EH (cell line): ENCODE data around the gene ATAD3A.
"Not testable (repeated sequence)": the region's sequence is repeated elsewhere in the genome, so short reads cannot be mapped to it uniquely, and the experiment has no call there.

Experiments
- DNase-seq: peaks from one replicate; pipeline ENCODE4 v3.0.0-alpha.2; 2015; ENCODE audit warnings: low read depth

The ATAD3A gene

DNA sequence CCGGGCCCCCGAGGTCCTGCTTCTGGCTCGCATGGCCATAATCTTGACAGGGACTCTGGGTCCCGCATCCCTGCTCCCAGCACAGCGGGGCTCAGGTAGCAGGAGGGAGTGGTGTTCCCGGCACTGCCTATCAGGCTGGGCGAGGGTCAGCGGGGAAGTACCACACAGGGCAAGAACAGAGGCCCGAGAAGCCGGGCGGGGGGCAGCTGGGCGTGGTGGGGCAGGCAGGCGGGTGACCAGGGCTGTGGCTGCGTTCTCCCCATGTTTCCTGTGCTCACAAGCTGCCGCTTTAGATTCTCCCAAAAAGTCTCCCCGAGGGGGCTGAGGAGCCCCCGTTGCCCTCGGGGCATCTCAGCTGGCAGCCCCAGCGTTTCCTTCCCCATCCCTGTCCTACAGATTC, 22.1 kb upstream of the ATAD3A start:
- no peak for DNase-seq

GRCh38 chr1:1490633-1491230, 21.2 kb upstream of the ATAD3A start:
- no peak for DNase-seq

GRCh38 chr1:1491601-1492000, 20.4 kb upstream of the ATAD3A start:
- DNase-seq: no peak

DNA sequence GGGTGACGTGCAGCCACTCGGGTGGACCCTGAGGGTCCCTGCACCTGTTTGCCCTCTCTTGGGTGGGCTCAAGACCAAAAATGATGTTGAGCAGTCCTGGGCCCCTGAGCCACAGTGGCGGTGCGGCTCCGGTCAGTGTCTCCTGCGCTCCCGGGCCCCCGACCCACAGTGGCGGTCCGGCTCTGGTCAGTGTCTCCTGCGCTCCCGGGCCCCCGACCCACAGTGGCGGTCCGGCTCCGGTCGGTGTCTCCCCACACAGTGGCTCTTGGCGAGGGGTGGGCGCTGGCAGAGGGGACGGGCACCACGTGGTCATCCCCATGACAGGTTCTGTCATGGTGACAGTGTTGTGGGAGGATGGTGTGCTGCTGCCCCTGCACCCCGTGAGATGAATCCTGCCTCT, 17.7 kb upstream of the ATAD3A start:
- DNase-seq: not testable (repeated sequence)

DNA sequence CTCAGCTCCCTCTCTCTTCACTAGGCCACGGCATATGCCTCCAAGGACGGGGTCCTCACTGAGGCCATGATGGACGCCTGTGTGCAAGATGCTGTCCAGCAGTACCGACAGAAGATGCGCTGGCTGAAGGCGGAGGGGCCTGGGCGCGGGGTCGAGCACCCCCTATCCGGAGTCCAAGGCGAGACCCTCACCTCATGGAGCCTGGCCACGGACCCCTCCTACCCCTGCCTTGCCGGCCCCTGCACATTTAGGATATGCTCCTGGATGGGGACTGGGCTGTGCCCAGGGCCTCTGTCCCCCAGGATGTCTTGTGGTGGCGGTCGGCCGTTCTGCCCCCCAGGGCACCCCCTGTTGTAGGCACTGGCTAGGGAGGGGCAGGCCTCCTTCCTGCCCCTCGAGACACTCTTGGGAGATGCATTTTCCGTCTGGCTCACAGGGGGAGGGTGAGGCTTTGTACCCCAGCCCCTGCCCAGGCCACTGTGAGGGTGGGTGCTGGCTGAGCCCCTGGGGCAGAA, 16.4 kb upstream of the ATAD3A start:
- not testable (repeated sequence) for DNase-seq

- DNase-seq: peak; percentile 59
Measured at GRCh38 chr1:1504777-1505365, 7.1 kb upstream of the ATAD3A start.

DNA sequence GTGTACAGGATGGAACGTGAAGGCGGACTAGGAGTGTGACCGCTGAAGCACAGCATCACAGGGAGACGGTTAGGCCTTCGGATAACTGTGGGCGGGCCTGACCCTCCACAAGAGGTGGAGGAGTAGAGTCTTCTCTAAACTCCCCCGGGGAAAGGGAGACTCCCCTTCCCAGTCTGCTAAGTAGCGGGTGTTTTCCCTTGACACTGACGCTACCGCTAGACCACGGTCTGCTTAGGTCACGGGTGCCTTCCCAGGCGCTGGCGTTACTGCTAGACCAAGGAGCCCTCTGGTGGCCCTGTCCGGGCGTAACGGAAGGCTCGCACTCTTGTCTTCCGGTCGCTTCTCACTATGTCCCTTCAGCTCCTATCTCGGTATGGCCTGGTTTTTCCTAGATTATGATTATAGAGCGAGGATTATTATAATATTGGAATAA, 6.6 kb upstream of the ATAD3A start:
- DNase-seq: peak; percentile 48

DNA sequence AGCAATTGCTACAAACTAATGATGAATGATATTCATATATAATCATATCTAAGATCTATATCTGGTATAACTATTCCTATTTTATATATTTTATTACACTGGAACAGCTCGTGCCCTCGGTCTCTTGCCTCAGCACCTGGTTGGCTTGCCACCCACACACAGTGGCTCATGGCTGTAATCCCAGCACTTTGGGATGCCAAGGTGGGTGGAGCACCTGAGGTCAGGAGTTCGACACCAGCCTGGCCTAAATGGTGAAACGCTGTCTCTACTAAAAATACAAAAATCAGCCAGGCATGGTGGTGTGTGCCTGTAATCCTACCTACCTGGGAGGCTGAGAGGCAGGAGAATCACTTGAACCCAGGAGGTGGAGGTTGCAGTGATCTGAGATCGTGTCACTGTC, 6.2 kb upstream of the ATAD3A start:
- DNase-seq: not testable (repeated sequence)

GRCh38 chr1:1507305-1507704, 4.7 kb upstream of the ATAD3A start:
- DNase-seq: no peak

DNA sequence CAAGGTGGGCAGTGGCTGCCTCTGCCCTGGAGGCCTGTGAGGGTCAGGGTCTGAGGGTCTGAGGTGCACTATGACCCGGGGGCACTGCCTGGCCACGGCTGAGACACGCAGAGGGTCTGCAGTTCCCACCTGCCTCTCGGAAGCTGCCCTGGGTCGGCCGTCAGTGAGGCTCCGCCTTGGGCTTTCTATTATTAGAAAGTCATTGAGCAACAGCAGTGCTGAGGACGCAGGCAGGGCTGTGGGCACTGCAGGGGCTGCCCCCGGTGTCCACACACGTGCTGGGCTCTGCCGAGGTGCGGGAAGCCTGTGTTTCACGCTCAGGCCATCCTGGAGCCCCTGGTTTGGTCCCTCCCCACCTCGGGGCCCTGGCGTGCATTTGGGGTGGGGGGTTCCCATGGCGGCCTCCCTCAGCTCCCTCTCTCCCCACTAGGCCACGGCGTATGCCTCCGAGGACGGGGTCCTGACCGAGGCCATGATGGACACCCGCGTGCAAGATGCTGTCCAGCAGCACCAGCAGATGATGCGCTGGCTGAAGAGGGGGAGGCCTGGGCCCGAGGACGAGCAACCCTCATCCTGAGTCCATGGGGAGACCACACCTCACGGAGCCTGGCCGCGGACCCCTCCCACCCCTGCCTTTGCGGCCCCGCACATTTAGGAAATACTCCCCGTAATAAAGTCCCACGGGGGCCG, 3.0 kb upstream of the ATAD3A start:
- not testable (repeated sequence) for DNase-seq

DNA sequence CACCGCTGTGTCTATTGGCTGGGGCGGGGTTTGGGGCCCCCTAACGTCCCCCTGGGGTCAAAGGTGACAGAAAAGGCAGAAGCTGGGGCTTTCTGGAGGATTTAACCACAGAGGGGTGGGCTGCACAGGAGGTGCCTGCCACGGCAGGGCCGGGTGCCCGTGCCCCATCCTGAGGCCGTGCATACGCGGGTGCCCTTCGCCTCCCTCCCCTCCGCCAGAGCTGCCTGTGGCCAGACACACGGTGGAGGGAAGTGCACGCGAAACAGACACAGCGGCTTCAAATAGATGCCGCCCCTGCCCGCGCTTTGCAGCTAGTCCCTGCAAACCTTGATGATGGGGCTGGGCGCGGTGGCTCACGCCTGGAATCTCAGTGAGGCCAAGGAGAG, 2.5 kb upstream of the ATAD3A start:
- not testable (repeated sequence) for DNase-seq

DNA sequence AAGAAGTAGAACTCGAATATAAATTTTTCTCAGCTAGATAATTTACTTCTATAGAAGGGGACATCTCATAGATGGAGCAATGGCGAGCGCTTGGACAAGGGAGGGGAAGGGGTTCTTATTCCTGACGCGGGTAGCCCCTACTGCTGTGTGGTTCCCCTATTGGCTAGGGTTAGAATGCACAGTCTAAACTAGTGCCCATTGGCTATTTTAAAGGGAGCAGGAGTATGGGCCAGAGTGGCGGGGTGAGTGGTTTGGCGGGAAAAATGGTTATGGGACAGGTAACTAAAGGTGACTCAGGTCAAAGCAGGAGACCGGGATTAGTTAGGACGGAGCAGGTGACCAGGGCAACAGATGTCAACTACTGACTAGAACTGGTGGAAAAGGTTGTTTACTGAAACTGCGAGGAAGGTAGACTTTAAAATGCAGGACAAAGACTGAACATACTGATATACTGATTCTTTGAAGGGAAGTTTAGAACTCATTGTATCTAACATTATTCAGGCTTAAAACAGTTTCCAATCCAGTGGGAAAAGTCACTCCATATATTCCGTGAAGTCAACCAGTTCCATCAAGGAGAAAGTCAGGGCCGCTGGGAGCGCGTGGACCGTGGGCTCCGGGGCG, 940 bp upstream of the ATAD3A start:
- DNase-seq: peak; percentile 8

DNA sequence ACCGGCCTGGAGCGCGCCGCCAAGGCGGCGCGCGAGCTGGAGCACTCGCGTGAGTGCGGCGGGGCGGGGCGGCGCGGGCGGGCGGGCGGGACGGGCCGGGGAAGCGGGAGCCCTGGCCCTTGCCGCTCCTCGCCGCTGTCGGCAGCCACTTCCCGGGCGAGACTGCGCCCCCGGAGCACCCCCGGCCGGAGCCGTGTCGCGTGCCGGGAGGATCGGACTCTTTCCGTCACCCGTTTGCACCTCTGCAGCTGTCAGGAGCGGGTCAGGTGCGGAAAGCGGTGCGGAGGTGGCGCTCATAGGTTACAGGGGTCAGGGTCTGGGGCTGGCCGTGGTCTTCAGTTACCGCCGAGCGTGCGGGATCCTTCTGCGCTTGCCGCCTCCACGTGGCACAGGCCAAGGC, 463 bp downstream of the ATAD3A start:
- not testable (repeated sequence) for DNase-seq

GRCh38 chr1:1513675-1514074, 1.7 kb downstream of the ATAD3A start:
- not testable (repeated sequence) for DNase-seq

DNA sequence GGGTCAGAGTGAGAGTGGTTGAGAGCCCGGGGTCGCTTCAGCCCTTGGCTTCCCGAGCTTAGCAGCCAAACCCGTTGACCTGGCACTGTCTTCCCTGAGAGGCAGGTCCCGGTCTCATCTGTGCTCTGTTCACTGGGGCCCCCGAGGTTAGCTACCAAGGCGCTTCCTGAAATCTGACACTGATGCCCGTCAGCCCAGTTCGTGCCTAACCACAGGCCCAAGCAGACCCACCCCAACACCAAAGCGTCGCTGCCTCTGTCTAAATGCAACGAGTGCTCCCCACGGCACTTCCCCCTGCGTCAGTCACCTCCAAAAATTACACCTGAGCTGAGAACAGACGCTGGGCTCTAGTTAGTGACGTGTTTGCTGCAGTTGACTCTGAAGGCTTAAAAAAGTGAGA, 2.4 kb downstream of the ATAD3A start:
- DNase-seq: not testable (repeated sequence)

DNA sequence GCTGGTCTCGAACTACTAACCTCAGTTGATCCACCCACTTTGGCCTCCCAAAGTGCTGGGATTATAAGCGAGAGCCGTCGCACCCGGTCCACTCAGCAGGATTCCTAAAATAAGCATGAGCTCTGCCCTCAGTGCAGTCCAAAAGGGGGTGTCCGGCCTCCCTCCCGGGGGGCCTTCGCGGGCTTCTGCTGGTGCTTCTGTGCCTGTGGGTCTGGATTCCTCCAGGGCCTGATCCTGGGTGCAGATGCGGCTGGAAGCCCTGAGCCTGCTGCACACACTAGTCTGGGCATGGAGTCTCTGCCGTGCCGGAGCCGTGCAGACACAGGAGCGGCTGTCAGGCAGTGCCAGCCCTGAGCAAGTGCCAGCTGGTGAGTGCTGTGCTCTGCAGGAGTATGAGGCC, 5.0 kb downstream of the ATAD3A start:
- not testable (repeated sequence) for DNase-seq

- DNase-seq: no peak
Measured at GRCh38 chr1:1517973-1518620, 6.1 kb downstream of the ATAD3A start.

DNA sequence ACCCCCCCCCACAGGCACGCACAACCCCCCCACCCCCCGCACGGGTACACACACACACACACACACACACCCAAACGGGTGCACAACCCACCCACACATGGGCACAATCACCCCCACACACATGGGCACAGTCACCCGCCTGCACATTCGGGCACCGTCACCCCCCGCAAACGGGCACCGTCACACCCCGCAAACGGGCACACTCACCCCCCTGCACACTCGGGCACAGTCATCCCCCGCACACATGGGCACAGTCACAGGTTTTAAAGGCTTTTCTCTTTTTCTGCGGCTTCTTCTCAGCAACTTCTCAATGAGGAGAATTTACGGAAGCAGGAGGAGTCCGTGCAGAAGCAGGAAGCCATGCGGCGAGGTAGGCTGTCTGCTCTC, 6.7 kb downstream of the ATAD3A start:
- not testable (repeated sequence) for DNase-seq

DNA sequence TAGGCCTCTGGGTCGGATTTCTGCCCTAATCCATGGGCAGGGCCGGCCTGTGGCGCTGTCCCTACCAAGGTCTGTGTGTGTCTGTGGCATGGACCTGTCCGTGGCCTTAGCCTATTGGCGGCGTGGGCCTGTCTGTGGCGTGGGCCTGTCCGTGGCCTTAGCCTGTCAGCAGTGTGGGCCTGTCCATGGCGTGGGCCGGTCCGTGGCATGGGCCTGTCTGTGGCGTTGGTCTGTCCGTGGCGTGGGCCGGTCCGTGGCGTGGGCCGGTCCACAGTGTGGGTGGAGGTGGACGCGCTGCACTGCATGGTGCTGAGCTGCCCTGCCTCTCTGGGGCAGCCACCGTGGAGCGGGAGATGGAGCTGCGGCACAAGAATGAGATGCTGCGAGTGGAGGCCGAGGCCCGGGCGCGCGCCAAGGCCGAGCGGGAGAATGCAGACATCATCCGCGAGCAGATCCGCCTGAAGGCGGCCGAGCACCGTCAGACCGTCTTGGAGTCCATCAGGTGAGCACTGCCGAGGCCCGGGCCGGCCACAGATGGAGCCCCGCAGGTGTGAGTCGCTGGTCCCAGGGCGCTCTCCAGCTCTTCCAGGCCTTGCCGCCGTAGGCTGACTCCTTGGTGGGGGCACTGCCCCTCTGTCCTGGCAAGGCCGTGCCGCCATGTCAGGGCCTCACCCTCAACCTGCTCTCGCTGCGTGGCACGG, 8.0 kb downstream of the ATAD3A start:
- DNase-seq: not testable (repeated sequence)

GRCh38 chr1:1521331-1521730, 9.4 kb downstream of the ATAD3A start:
- no peak for DNase-seq

DNA sequence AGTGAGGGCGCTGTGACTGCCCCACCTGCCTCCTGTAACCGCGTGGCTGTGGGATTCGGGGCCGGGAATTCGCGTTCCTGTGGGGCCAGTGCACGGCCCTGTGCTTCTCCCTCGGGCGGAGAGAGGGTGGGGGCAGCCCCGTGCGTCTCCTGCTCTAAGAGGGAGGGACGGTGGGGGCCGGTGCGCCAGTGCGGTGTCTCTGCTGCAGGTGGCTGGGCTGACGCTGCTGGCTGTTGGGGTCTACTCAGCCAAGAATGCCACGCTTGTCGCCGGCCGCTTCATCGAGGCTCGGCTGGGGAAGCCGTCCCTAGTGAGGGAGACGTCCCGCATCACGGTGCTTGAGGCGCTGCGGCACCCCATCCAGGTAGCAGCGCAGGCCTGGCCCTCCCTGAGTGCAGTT, 10.6 kb downstream of the ATAD3A start:
- not testable (repeated sequence) for DNase-seq

DNA sequence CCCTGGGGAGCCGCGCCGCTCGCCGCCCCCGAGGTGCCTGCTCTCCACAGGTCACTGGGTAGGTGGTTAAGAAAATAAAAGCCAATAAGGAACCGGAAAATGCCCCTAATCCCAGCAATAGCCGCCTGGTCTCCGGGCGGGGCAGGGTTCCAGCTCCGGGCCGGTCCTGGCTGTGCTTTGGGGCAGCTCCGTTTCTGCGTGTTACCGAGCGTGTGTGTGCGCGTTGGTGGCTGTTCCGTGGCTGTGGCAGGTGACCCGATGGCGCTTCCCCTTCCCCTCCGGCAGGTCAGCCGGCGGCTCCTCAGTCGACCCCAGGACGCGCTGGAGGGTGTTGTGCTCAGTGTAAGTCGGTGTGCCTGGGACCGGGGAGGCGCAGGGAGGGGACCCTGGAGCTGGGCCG, 11.3 kb downstream of the ATAD3A start:
- DNase-seq: not testable (repeated sequence)
